Lung (tissue), 12 donors: ENCODE data around the gene OTUD1. TPM values are rescaled to one million over a fixed set of nuclear protein-coding genes. Genes with fewer than 3 reads are reported as not detected.

Experiments
- ATAC-seq: fragments of 200-7000 bp; cut with Tn5 transposase; one replicate; pipeline ENCODE4 v1.9.1; 2020; ENCODE audit warnings: moderate number of reproducible peaks; ENCODE audit not compliant: insufficient read depth, low FRiP score
- DNase-seq, 3 donors: peaks; one replicate each; pipeline ENCODE4 v3.0.0-alpha.2; 2013 to 2017
- H3K27ac ChIP-seq, 2 donors: one replicate each; pipeline ENCODE4 v1.5.1; 2013; ENCODE audit warnings: mild to moderate bottlenecking in 2 of 2, moderate library complexity in 2 of 2, control low read depth in 1 of 2, inconsistent platforms in 1 of 2, low read depth in 1 of 2, low read length in 1 of 2
- H3K27me3 ChIP-seq, 3 donors: one replicate each; pipeline ENCODE4 v1.5.1; 2013; ENCODE audit warnings: low read length in 2 of 3; ENCODE audit not compliant: control insufficient read depth in 3 of 3, insufficient read depth in 3 of 3
- H3K36me3 ChIP-seq, 4 donors: one replicate each; pipeline ENCODE4 v1.5.1; 2013; ENCODE audit warnings: low read length in 4 of 4, mild to moderate bottlenecking in 1 of 4, moderate library complexity in 1 of 4; ENCODE audit not compliant: control insufficient read depth in 4 of 4, insufficient read depth in 4 of 4
- H3K4me1 ChIP-seq, 5 donors: one replicate each; pipeline ENCODE4 v1.5.1; 2013; ENCODE audit warnings: low read length in 5 of 5, mild to moderate bottlenecking in 2 of 5, moderate library complexity in 1 of 5; ENCODE audit not compliant: control insufficient read depth in 5 of 5, insufficient read depth in 5 of 5
- H3K4me3 ChIP-seq: one replicate; pipeline ENCODE4 v1.5.1; 2013; ENCODE audit warnings: mild to moderate bottlenecking, control low read depth, moderate library complexity
- H3K9ac ChIP-seq, 2 donors: one replicate each; pipeline ENCODE4 v1.5.1; 2013; ENCODE audit warnings: low read length in 2 of 2, control low read depth in 1 of 2; ENCODE audit not compliant: insufficient read depth in 1 of 2
- H3K9me3 ChIP-seq, 4 donors: one replicate each; pipeline ENCODE4 v1.5.1; 2013; ENCODE audit warnings: low read length in 3 of 4, mild to moderate bottlenecking in 1 of 4, moderate library complexity in 1 of 4; ENCODE audit not compliant: control insufficient read depth in 4 of 4, insufficient read depth in 3 of 4
- CTCF ChIP-seq: IDR thresholded peaks from 2 replicates; pipeline ENCODE4 v1.5.1; 2012; ENCODE audit warnings: mild to moderate bottlenecking; ENCODE audit errors: control extremely low read depth, extremely low read depth
- WGBS, 2 donors: extraction: QIAGEN DNeasy Blood & Tissue Kit; methylation state at CpG; one replicate each; pipeline ENCODE4 v1.1.7; 2013; 5-methylcytosine and 5-hydroxymethylcytosine counted together
- polyA plus RNA-seq, 2 donors: library from polyadenylated mRNA; stranded (reverse); fragments of 200-250 nt; gene quantifications; one replicate each; pipeline ENCODE4 v1.2.1, GENCODE V29; 2013
- total RNA-seq, 2 donors: library from RNA; depleted of rRNA in 1 of 2; stranded (reverse); fragments of >200 nt in 1 of 2; gene quantifications; one replicate each; pipeline ENCODE4 v1.2.1, GENCODE V29; 2014 to 2021
- donor health status: control.
- donor health status: control.
- donor health status: Bipolar disorder and iron deficiency.
- donor health status: healthy.
- donor health status: DM: yes; HTN: yes; CAD: no.

OTUD1 gene
- total and polyA plus RNA-seq, 4 donors: 10.3 to 24.9 (median 18.2) TPM

- peaks cover 0 to 10% (median 0%) of the 10 kb centered on the region in 5 donors for H3K4me1 ChIP-seq
- 84 to 89% methylated on average over 4 of the region's 4 CpGs for WGBS, 2 donors
- TF ChIP-seq CTCF: no peak
- no peak overlapping the region for H3K9ac ChIP-seq
- no peak overlapping the region for H3K4me3 ChIP-seq
- H3K27ac ChIP-seq: no peak overlapping the region
- H3K27me3 ChIP-seq: peaks cover 0 to 7% (median 3%) of the 10 kb centered on the region in 3 donors
- H3K36me3 ChIP-seq: no peaks in the 10 kb centered on the region
- ATAC-seq: no peak
- no peaks in the 10 kb centered on the region for H3K9me3 ChIP-seq
- DNase-seq: no peak
Observed at GRCh38 chr10:23467012-23467411, 28.1 kb downstream of the OTUD1 start.

GRCh38 chr10:23467548-23467947 lies 28.7 kb downstream of the OTUD1 start:
- no peak for TF ChIP-seq CTCF
- no peaks in the 10 kb centered on the region for H3K36me3 ChIP-seq
- no peak overlapping the region for H3K4me3 ChIP-seq
- H3K27me3 ChIP-seq: peaks cover 0 to 7% (median 3%) of the 10 kb centered on the region in 3 donors
- no peaks in the 10 kb centered on the region for H3K9me3 ChIP-seq
- no peak for DNase-seq
- H3K4me1 ChIP-seq: peaks cover 0 to 10% (median 0%) of the 10 kb centered on the region in 5 donors
- ATAC-seq: no peak
- H3K9ac ChIP-seq: no peak overlapping the region
- no peak overlapping the region for H3K27ac ChIP-seq
- WGBS, 2 donors: 85 to 90% methylated on average over 3 of the region's 3 CpGs

- 78 to 84% methylated on average over 1 of the region's 1 CpG for WGBS, 2 donors
- no peak for DNase-seq
- no peak for ATAC-seq
- Histone ChIP-seq H3K9me3 (no peaks in the 10 kb centered on the region), H3K27me3 (peaks cover 0 to 7% (median 3%) of the 10 kb centered on the region in 3 donors), H3K4me3 (no peak overlapping the region), H3K9ac (no peak overlapping the region), H3K36me3 (no peaks in the 10 kb centered on the region), H3K4me1 (peaks cover 0 to 10% (median 0%) of the 10 kb centered on the region in 5 donors), H3K27ac (no peak overlapping the region)
- TF ChIP-seq CTCF: no peak
Observed at GRCh38 chr10:23469596-23470237, 30.8 kb downstream of the OTUD1 start.

- Histone ChIP-seq H3K4me1 (peaks cover 0 to 6% (median 0%) of the 10 kb centered on the region in 5 donors), H3K27me3 (peaks cover 0 to 4% (median 3%) of the 10 kb centered on the region in 3 donors), H3K27ac (no peak overlapping the region), H3K4me3 (no peak overlapping the region), H3K9me3 (no peaks in the 10 kb centered on the region), H3K36me3 (no peaks in the 10 kb centered on the region), H3K9ac (no peak overlapping the region)
- ATAC-seq: no peak
- DNase-seq: no peak
- WGBS, 2 donors: 79 to 82% methylated on average over 8 of the region's 8 CpGs
- no peak for TF ChIP-seq CTCF
Observed at GRCh38 chr10:23472181-23472580, 33.3 kb downstream of the OTUD1 start.
